SHP77 treated with DMSO at 0.1 percent for 48 hours (cell line): ENCODE measurements around the gene PSG1.
"Not testable (repeated sequence)": the region's sequence is repeated elsewhere in the genome, so short reads cannot be mapped to it uniquely, and the experiment has no call there.

Source experiments
- DNase-seq: peaks from one replicate; lab custom pipeline; 2025; lab: John Stamatoyannopoulos, UW

The PSG1 gene

DNA sequence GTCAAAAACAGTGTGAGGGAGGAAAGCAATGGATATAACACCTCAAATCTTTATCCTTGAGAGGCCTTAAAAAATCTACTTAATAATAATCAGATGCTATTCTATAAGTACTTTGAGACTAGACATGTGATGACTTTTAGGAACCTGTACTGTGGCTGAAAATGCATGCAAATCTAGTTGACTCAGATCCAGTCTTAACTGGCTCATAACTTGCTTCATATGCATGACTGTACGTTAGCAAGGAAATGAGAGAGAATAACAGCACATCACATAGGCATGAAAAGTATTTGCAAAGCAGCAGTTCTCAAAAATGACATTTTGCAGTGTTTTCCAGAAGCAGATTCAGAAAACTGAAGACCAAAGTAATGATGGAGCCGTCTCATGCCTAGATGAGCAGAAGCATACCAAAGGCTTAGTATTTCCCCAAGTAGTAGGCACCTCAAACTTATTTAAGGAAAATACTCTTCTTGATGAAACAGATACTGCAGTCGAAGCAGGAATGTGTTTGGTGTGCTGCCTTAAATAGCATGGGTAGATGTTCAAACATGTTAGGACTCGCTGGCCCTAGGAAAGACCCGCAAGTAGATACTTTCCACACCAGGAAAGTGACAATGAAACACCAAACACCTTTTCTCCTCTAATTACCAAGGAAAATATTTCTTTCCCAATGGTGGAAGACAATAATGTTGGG is 59.4 kb downstream of the PSG1 start:
- not testable (repeated sequence) for DNase-seq

DNA sequence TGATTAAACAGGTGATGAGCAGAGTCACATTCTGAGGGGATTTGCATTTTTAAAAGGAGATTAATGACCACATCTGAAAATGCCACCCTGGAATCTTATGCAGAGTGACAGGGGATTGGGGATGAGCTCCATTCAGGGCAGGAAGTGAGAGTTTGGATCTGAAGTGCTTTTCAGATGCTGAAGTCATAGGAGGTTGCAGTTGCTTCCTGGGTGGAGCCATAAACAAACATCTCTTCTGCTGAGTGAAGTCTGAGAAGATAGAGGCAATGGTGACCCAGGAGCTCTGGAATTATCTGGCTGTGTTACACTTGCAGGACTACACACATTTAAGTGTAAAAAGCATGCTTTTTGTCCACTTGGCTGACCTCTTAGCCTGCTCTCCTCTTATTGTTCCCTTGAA is 62.6 kb downstream of the PSG1 start:
- DNase-seq, result no peak
